Activated naive CD4-positive, alpha-beta T cell treated with anti-CD3 and anti-CD28 coated beads, Interleukin-2, amount 50 U/mL, for 16 hours (primary cell): Measurements from ENCODE around the gene UBA3.

ENCODE experiments used
- DNase-seq: peaks from one replicate; pipeline ENCODE4 v3.0.0-alpha.2; 2020

UBA3 gene

GRCh38 chr3:69065318-69065964, 14.7 kb downstream of the UBA3 start:
- DNase-seq, result no peak

GRCh38 chr3:69063636-69064035, 16.5 kb downstream of the UBA3 start:
- no peak for DNase-seq

- no peak for DNase-seq
Observed at GRCh38 chr3:69059688-69060087, 20.5 kb downstream of the UBA3 start.

GRCh38 chr3:69058947-69059224, 21.3 kb downstream of the UBA3 start:
- DNase-seq, result no peak

GRCh38 chr3:69058180-69058946, 21.8 kb downstream of the UBA3 start:
- DNase-seq, result no peak

- no peak for DNase-seq
Observed at GRCh38 chr3:69052472-69052898, 27.7 kb downstream of the UBA3 start.

GRCh38 chr3:69051756-69052471, 28.3 kb downstream of the UBA3 start, which contains the start of gene TMF1:
Gene TMF1, minus strand, starts transcription at chr3:69052333. Its CDS starts 247 bp downstream, at chr3:69052086.
- DNase-seq, result peak; percentile 96

GRCh38 chr3:69048990-69049389, 31.2 kb downstream of the UBA3 start:
- no peak for DNase-seq

- DNase-seq, result no peak
Observed at GRCh38 chr3:69044608-69045007, 35.6 kb downstream of the UBA3 start.

- DNase-seq, result no peak
Observed at GRCh38 chr3:69033470-69033869, 46.7 kb downstream of the UBA3 start.

- DNase-seq, result no peak
Observed at GRCh38 chr3:69032737-69033136, 47.4 kb downstream of the UBA3 start.

- DNase-seq, result no peak
Observed at GRCh38 chr3:69032142-69032541, 48.0 kb downstream of the UBA3 start.

GRCh38 chr3:69031635-69032034, 48.5 kb downstream of the UBA3 start:
- DNase-seq, result no peak

- DNase-seq, result no peak
Observed at GRCh38 chr3:69020857-69021256, 59.3 kb downstream of the UBA3 start.

- no peak for DNase-seq
Observed at GRCh38 chr3:69020424-69020823, 59.7 kb downstream of the UBA3 start.

- DNase-seq, result no peak
Observed at GRCh38 chr3:69016901-69017300, 63.3 kb downstream of the UBA3 start.

- no peak for DNase-seq
Observed at GRCh38 chr3:69016102-69016501, 64.1 kb downstream of the UBA3 start.

- no peak for DNase-seq
Observed at GRCh38 chr3:69014022-69014580, 66.1 kb downstream of the UBA3 start.

- peak; percentile 78 for DNase-seq
Observed at GRCh38 chr3:69013253-69014021, 66.7 kb downstream of the UBA3 start, which contains the start of gene EOGT. Gene EOGT, minus strand, starts transcription at chr3:69013684. Its CDS starts 3,838 bp downstream, at chr3:69009846.

- DNase-seq, result peak; percentile 13
Observed at GRCh38 chr3:69012800-69013252, 67.3 kb downstream of the UBA3 start.

GRCh38 chr3:69012100-69012799, 67.9 kb downstream of the UBA3 start:
- DNase-seq, result peak; percentile 16
